Superior temporal gyrus (tissue), 1 donor: ENCODE measurements around the gene SOD2.
A peak's percentile ranks its signal among the peaks of the same experiment; 100 is the strongest.
"Not testable (repeated sequence)": the region's sequence is repeated elsewhere in the genome, so short reads cannot be mapped to it uniquely, and the experiment has no call there.

ENCODE experiments used
- DNase-seq: peaks from one replicate; pipeline ENCODE4 v3.0.0-alpha.2; 2016; ENCODE audit errors: extremely low spot score

SOD2 gene

DNA sequence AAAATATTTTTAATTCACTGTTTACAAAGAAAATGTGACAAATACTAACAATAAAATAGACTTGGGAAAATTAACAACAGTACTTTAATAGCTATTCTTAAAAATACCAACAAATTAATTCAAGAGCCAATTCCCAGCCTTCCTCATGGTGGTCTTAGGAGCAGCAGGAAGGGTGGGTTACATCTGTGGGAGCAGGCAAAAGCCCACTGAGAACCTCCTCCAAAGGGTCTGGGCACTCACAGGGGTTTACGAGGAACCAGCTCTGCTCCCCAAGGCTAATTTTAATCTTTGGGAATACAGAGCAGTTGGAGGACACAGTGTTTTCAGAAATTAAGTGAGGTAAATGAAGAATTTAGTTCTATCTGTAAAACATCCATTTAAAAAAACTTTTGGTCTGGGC lies 10.2 kb downstream of the SOD2 start:
- no peak for DNase-seq

DNA sequence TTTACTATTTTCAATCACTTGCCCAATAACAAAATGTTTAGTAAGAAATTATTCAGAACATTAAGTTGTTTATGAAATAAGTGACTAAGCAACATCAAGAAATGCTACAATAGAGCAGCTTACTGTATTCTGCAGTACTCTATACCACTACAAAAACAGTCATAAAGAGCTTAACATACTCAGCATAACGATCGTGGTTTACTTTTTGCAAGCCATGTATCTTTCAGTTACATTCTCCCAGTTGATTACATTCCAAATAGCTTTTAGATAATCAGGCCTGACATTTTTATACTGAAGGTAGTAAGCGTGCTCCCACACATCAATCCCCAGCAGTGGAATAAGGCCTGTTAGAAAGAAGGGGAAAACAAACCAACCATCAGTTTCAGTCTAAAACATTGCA lies 10.7 kb downstream of the SOD2 start:
- DNase-seq, result no peak

DNA sequence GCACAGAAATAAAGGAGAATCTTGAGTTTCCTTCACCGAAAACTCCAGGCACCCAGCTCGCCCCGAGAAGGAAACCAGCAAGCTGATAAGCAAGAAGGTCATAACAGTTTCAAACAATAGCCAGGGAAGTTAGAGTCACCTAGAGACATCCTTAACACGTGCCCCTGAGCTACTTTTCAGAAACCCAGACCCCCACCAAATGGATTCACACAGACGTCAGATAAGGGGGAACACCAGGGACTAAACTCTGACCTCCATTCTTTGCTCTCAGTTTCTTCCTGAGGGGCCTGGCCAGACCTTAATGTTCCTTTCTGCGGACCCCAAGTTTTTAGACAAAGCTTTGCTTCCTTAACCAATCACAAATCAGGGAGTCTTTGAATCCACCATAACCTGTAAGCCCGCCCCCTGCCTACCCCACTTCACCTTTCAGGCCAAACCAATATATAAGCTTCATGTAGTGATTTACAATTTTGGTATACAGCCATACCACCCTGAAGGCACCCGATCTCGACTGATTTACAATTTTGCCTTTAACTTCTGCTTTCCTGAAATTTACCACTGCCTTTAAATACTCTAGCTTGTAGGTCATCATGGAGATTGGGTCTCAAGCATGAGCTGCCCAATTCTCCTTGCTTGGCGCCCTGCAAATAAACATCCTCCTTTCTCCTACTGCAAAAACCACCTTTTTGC lies 11.7 kb downstream of the SOD2 start:
- DNase-seq, result no peak

DNA sequence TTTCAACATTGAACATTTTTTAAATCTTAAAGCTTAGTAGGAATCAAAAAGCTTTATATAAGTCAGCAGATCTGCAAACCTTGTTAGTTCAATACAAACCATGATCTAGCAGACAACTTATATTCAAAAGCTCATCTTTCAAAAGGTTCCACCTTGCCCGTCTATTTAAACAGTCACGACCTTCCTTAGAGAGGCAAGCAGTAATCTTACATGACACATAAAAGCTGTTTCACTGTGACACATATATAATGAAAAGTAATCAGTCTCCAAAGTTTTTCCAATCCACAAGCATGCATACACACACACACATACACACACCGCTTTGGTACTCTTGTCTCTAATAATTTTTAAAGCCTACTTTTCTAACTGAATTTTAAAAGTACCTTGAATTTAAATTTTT lies 12.9 kb downstream of the SOD2 start:
- DNase-seq, result no peak

DNA sequence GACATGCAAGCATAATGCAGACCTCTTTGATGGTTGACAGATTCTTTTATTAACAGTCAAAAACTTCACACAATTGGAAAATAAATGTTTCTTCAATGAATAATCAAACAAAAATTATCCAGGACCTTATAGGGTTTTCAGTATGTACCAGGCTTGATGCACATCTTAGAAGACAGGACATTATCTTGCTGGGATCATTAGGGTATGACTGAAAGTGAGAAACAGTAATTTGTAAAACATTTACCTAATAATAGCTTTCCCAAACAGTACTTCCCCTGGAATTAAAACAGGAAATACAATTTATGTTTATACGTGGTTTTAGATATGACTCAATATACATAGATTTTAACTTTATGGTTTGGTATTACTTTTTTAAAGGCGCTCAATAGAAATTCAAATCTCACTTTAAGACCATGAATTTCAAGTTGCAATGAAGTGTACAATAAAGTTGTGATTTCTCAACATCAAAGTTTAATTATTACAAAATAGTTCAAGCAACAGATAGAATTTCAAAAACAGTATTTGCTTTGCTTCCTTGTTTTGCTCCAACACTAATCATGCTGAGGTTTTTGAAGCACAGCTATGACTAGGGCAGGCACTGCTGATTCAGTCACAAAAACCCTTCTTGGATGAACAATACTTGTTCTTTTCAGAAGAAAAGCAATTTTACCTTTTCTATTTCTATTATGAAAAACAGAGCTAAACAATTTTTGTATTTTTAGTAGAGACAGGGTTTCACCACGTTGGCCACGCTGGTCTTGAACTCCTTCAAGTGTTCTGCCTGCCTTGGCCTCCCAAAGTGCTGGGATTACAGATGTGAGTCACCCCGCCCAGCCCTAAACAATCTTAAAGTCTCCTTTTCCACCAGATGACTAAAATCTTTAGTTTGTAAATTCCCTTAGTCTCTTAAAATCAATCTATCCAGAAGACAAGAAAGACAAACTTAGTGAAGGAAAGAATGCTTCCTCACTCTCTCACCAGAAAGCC lies 13.7 kb downstream of the SOD2 start:
- no peak for DNase-seq

DNA sequence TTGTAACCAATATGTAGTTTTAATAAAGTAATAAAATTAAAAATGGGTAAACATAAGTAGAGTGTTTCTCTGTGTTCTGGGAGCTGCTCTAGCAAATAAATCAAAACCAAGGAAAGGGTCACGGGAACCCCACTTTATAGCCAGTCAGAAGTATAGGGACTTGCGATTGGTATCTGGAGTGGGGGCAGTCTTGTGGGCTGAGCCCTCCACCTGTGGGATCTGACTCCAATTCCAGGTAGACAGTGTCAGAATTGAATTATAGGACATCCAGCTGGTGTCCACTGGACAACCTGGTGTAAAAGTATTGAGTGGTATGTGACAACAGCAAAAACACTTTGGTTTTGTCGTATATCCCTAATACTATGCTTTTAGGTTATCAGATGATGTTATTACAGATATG lies 14.5 kb downstream of the SOD2 start:
- DNase-seq, result no peak

DNA sequence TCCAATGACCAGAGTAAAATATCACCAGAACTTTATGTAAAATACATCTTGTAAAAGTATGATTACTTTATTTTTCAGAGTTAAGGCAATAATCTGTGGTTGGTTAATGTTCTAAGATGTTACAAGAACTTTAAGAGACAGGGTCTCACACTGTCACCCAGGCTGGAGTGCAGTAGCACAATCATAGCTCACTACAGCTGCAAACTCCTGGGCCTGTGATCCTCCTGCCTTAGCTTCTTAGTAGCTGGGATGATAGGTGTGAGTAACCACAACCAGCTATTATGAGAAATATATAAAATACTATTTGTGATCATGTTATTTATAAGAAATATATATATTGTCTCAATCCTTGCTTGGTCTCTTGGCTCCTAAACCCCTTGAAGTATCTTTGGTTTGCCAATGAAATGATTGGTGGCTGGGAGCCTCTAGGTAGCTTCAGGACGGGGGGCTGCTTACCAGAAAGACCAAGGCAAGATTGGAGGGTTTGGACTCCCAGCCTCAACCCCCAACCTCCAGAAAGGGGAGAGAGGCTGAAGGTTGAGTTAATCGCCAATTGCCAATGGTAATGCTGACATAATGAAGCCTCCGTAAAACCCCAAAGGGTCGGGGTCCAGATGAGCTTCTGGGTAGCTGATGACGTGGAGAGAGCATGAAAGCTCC lies 15.4 kb downstream of the SOD2 start:
- DNase-seq, result no peak

DNA sequence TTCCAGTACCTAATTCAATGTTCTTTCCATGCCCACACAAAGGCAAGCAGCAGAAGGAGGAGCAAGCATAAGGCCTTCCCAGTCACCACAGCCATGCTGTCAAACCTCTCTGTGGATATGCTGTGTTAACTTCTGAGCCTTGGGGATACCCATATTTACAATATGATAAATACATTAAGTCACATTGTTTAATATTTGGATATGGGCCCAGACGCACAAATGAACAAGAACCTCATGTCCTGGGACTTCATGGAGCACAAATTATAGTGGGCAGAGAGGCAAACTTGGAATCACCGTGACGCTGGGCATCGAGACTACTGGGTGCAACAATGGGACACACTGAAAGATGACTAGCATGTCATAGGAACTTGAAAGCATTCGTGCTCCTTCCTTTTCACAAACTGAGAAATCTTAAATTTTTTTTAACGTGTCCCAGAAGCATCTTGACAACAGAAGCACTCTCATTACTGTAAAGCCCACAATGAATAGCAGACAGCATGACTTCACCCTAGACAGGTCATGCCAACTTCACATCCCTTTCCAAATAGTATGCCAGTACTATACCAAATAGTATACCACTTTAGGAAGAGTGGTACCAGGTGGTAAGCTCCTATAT lies 16.0 kb downstream of the SOD2 start:
- DNase-seq, result no peak

DNA sequence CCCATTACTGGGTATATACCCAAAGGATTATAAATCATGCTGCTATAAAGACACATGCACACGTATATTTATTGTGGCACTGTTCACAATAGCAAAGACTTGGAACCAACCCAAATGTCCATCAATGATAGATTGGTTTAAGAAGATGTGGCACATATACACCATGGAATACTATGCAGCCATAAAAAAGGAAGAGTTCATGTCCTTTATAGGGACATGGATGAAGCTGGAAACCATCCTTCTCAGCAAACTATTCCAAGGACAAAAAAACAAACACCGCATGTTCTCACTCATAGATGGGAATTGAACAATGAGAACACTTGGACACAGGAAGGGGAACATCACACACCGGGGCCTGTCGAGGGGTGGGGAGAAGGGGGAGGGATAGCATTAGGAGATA lies 16.8 kb downstream of the SOD2 start:
- DNase-seq, result not testable (repeated sequence)

DNA sequence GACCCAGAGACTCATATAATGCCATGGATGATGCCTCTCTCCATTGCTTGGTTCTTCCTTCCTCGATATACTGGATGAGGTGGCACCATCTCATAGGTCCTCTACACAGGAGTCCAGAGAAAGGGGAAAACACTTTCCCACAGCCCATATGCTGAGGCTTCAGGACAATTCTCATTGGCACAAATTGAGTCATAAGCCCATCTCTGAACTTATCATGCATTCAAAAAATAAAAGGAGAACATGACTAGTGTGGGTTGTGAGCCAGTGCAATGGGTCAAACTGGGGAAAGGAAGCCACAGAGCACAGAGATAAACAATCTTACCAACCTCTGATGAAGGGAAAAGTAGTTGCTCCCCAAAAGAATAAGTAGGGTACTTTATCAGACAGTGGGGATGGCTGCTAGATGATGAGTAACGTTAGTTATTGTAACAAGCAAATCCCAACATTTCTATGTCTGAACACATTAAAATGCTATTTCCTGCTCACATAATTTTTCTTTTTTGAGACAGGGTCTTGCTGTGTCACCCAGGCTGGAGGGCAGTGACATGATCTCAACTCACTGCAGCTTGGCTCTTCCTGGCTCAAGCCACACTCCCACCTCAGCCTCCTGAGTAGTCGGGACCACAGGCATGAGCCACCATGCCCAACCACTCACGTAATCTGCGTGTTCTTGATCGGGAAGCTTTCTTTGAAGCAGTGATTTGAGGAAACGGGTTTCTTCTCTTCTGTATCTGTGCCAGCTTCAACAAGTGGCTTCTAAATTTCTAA lies 27.0 kb downstream of the SOD2 start:
- DNase-seq, result no peak

DNA sequence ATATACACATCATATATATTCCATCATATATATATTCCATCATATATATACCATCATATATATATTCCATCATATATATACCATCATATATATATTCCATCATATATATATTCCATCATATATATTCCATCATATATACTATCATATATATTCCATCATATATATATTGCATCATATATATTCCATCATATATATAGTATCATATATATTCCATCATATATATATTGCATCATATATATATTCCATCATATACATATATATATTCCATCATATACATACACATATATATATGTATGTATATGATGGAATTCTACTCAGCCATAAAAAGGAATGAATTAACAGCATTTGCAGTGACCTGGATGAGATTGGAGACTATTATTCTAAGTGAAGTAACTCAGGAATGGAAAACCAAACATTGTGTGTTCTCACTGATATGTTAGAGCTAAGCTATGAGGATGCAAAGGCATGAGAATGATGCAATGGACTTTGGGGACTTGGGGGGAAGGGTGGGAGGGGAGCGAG lies 29.6 kb downstream of the SOD2 start:
- not testable (repeated sequence) for DNase-seq

DNA sequence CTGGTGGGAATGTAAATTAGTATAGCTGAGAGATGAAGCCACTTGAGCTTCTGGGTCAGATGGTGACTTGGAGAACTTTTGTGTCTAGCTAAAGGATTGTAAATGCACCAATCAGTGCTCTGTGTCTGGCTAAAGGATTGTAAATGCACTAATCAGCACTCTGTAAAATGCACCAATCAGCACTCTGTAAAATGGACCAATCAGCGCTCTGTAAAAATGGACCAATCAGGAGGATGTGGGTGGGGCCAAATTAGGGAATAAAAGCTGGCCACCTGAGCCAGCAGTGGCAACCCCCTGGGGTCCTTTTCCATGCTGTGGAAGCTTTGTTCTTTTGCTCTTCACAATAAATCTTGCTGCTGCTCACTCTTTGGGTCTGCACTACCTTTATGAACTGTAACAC lies 31.1 kb downstream of the SOD2 start:
- not testable (repeated sequence) for DNase-seq

DNA sequence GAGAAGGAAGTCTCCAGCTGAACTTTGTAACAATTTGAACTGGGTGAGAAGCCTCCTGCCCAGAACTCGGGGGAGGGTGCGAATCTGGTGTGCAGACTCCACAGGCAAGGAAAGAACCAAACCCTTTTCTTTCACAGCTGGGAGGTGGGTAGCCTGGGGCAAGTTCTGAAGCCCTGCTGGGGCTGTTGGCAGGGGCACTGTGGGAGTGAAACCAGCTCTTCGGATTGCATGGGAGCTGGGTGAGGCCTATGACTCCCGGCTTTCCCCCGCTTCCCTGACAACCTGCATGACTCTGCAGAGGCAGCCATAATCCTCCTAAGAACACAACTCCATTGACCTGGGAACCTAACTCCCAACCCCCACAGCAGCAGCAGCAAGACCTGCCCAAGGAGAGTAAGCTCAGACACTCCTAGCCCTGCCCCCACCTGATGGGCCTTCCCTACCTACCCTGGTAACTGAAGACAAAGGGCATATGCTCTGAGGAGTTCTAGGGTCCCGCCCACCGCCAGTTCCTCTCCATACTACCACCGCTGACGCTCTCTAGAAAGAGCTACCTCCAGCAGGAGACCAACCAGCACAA lies 37.5 kb downstream of the SOD2 start:
- DNase-seq, result no peak

DNA sequence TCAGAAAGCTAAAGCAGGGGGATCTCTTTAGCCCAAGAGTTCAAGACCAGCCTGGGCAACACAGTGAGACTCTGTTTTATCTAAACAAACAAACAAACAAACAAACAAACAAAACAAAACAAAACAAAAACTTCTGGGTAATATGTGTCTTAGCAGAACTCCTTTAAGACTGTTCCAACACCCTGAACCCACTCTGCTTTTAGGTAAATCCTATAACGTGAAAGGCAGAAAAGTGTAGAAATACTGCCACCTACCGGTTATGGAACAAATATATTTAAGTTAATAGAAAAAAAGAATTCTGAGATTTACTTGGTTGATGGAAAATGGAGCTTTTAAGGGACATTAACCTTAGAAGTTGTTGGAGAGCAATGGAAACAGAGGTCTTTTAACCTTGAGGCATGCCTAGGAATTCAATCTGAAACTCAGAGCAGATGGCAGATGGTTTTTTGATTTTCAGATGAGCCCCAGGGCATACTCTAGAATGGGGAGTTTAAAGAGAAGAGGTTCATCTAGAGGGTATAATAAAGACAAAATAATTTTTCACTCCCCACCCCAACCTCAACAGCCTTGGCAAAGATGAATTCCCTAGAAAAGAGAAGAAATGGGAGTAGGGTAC lies 38.5 kb downstream of the SOD2 start:
- DNase-seq, result peak; percentile 88

DNA sequence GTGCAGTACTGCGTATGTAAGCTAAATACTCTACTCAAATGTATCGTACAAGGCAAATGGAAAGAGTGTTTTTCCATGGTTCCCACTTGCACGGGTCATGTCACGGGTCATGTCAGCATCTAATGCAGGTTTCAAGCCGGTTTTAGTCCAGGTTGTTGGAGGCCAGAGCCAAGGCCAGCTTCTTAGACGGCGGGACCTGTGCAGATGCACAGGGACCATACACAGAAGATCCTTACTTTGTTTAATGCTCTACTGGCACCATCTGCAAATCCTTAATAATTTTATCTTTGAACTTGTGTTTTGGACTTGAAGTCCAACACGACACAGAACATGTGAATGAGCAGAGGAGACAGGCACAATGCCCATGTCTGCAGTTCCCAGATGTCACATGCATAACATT lies 42.7 kb downstream of the SOD2 start:
- DNase-seq, result no peak

DNA sequence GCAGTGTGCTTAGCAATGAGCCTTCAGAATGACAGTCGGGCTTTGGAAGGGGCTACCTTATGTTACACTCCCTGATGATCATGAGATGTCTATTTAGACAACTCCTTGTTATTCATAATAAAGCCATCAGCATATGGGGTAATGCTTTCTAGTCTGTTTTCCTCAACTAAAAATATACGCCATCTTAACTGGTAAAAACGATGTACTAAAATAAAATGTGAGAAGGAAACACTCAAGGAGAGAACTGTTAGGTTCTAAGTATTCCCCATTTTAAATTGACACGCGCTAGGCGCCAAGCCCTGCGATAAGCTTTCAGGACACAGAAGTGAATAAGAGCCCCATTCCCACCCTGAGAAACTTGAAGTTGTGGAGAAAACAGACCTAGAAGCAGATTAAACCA lies 43.6 kb downstream of the SOD2 start:
- DNase-seq, result no peak

DNA sequence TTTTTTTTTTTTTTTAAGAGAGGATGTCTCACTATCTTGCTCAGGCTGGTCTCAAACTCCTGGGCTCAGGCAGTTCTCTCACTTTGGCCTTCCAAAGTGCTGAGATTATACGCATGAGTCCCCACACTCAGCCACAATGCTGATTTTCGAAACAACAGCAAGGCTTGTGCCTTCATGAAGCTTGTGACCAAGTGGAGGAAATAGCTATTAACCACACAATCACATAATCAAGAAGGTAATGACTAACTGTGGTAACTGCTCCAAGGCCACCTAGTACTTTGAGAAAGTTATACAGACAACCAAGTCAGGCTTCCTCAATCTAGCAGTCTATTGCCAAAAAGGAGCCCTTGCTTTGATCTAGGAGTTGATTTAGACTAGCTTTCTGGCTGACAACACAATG lies 46.3 kb downstream of the SOD2 start:
- no peak for DNase-seq

DNA sequence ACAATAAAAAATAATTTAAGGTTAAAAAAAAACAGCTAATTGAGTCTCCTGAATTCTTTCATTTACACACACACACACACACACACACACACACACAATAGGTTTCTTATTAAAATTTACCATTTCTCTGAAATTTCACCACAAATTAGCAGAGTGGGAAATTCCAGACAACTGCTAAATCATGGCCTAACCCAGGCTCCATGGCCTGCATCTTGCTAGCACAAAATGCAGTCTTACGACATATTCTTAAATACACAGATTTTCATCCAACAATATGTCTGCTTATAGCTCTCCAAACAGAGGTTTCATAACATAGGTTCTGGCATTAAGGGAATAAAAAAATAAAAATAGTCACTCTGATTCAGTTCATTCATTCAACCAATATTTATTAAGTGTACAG lies 46.9 kb downstream of the SOD2 start:
- DNase-seq, result no peak

DNA sequence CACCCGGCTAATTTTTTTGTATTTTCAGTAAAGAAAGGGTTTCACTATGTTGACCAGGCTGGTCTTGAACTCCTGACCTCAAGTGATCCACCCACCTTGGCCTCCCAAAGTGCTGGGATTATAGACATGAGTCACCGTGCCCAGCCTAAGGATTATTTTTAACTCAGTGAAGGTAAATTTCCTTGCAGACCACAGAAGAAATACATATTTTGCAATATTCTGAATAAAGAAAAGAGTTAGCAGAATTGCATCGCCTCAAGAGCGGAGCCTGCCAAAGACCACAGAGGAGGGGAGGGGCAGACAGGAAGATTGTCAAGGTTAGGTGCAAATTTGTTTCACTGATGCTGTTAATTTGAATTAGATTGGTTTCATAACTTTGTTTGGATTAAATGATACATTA lies 47.4 kb downstream of the SOD2 start:
- DNase-seq, result no peak
